Endodermal cell (in vitro differentiated cells): ENCODE results near the gene FBH1. TPM values are rescaled to one million over a fixed set of nuclear protein-coding genes. Genes with fewer than 3 reads are reported as not detected.

Experiments
- DNase-seq: peaks from one replicate; pipeline ENCODE4 v3.0.0-alpha.2; 2017
- H3K27ac ChIP-seq: 2 replicates; pipeline ENCODE4 v1.5.1; 2013; ENCODE audit warnings: mild to moderate bottlenecking, low read depth, low read length, moderate library complexity
- H3K27me3 ChIP-seq: 2 replicates; pipeline ENCODE4 v1.6.1; 2013; ENCODE audit warnings: mild to moderate bottlenecking, low read length, moderate library complexity; ENCODE audit not compliant: insufficient read depth, control insufficient read depth, poor library complexity, severe bottlenecking
- H3K36me3 ChIP-seq: 2 replicates; pipeline ENCODE4 v1.7.0; 2013; ENCODE audit warnings: mild to moderate bottlenecking, low read length, moderate library complexity; ENCODE audit not compliant: control insufficient read depth, insufficient read depth
- H3K4me1 ChIP-seq: one replicate; pipeline ENCODE4 v1.7.0; 2013; ENCODE audit warnings: low read length; ENCODE audit not compliant: control insufficient read depth, insufficient read depth
- H3K4me3 ChIP-seq: 2 replicates; pipeline ENCODE4 v1.5.1; 2013; ENCODE audit warnings: mild to moderate bottlenecking, low read length, moderate library complexity
- H3K9ac ChIP-seq: 2 replicates; pipeline ENCODE4 v1.6.1; 2013; ENCODE audit warnings: mild to moderate bottlenecking, low read length, moderate library complexity; ENCODE audit not compliant: poor library complexity, severe bottlenecking; ENCODE audit errors: extremely low read depth
- H3K9me3 ChIP-seq: 2 replicates; pipeline ENCODE4 v1.6.1; 2013; ENCODE audit warnings: mild to moderate bottlenecking, low read length, moderate library complexity; ENCODE audit not compliant: control insufficient read depth
- H3K27ac Mint-ChIP-seq: 2 replicates; pipeline ENCODE4 v1.8.0; 2020; ENCODE audit warnings: mixed read lengths
- H3K27me3 Mint-ChIP-seq: 2 replicates; pipeline ENCODE4 v1.8.0; 2021; ENCODE audit warnings: mild to moderate bottlenecking, mixed read lengths; ENCODE audit not compliant: insufficient read depth
- H3K36me3 Mint-ChIP-seq: 2 replicates; pipeline ENCODE4 v1.8.0; 2020; ENCODE audit warnings: low read depth, mixed read lengths
- H3K4me1 Mint-ChIP-seq: 2 replicates; pipeline ENCODE4 v1.8.0; 2020; ENCODE audit warnings: mixed read lengths
- H3K4me3 Mint-ChIP-seq: 2 replicates; pipeline ENCODE4 v1.8.0; 2020; ENCODE audit warnings: mild to moderate bottlenecking, moderate library complexity, mixed read lengths
- H3K9me3 Mint-ChIP-seq: 2 replicates; pipeline ENCODE4 v1.8.0; 2020; ENCODE audit warnings: mild to moderate bottlenecking, mixed read lengths
- CTCF ChIP-seq: fragments of 200-600 bp; sonication (generic); conservative IDR thresholded peaks from 2 replicates; pipeline ENCODE4 v1.5.0; 2021; ENCODE audit warnings: antibody characterized with exemption, mild to moderate bottlenecking
- WGBS, 2 experiments: methylation state at CpG; one replicate each; pipeline versions ENCODE4 v1.1.5 to v1.1.7; 2013; ENCODE audit warnings: missing lambda C conversion rate in 2 of 2, mixed read lengths in 1 of 2; ENCODE audit not compliant: insufficient coverage in 1 of 2, insufficient read length in 1 of 2; 5-methylcytosine and 5-hydroxymethylcytosine counted together
- total RNA-seq, 2 donors: library from RNA; stranded (reverse); fragmentation: NEBNext Ultra II Directional in 1 of 2; extraction: Animal tissue kit (Norgen Biotek cat#: 25700) in 1 of 2; gene quantifications; 2 replicates in 1 of 2; 3 replicates in 1 of 2; pipeline ENCODE4 v1.2.1, GENCODE V29; 2021

The FBH1 gene
- total RNA-seq, 2 donors from 2014 or later: 61.1 to 71.6 TPM

GRCh38 chr10:5947471-5948207 is 57.6 kb downstream of the FBH1 start:
- H3K4me1 Mint-ChIP-seq: peaks cover 16% of the 10 kb centered on the region
- 90 to 95% methylated on average over 17 of the region's 17 CpGs for WGBS, 2 experiments

GRCh38 chr10:5948208-5948585 is 58.2 kb downstream of the FBH1 start:
- Mint-ChIP-seq H3K27ac (no peak overlapping the region), H3K36me3 (no peaks in the 10 kb centered on the region), H3K4me1 (peaks cover 16% of the 10 kb centered on the region), H3K4me3 (no peak overlapping the region), H3K9me3 (no peaks in the 10 kb centered on the region), H3K27me3 (no peaks in the 10 kb centered on the region)
- Histone ChIP-seq H3K9ac (no peak overlapping the region), H3K9me3 (no peaks in the 10 kb centered on the region), H3K27me3 (no peaks in the 10 kb centered on the region), H3K36me3 (no peaks in the 10 kb centered on the region), H3K4me3 (no peak overlapping the region), H3K4me1 (no peaks in the 10 kb centered on the region), H3K27ac (no peak overlapping the region)
- WGBS, 2 experiments: 85 to 86% methylated on average over 2 to 6 of the region's 6 CpGs
- no peak for TF ChIP-seq CTCF
- no peak for DNase-seq

More at GRCh38 chr10:5947471-5948207, 57.6 kb downstream of the FBH1 start:
- Histone ChIP-seq H3K27ac (no peak overlapping the region), H3K27me3 (no peaks in the 10 kb centered on the region), H3K9ac (no peak overlapping the region), H3K4me1 (no peaks in the 10 kb centered on the region), H3K4me3 (no peak overlapping the region), H3K36me3 (no peaks in the 10 kb centered on the region), H3K9me3 (no peaks in the 10 kb centered on the region)
- Mint-ChIP-seq H3K36me3 (no peaks in the 10 kb centered on the region), H3K9me3 (no peaks in the 10 kb centered on the region), H3K27ac (no peak overlapping the region), H3K4me3 (no peak overlapping the region), H3K27me3 (no peaks in the 10 kb centered on the region)
- no peak for DNase-seq
- TF ChIP-seq CTCF: no peak

- no peak overlapping the region for H3K4me3 Mint-ChIP-seq
- WGBS, 2 experiments: 56 to 60% methylated on average over 11 to 14 of the region's 14 CpGs
Measured at GRCh38 chr10:5949009-5949759, 59.1 kb downstream of the FBH1 start.

More at GRCh38 chr10:5949009-5949759, 59.1 kb downstream of the FBH1 start:
- Histone ChIP-seq H3K27me3 (no peaks in the 10 kb centered on the region), H3K4me3 (no peak overlapping the region), H3K4me1 (no peaks in the 10 kb centered on the region), H3K36me3 (no peaks in the 10 kb centered on the region), H3K9me3 (no peaks in the 10 kb centered on the region), H3K9ac (no peak overlapping the region), H3K27ac (no peak overlapping the region)
- H3K27ac Mint-ChIP-seq: no peak overlapping the region
- peak; percentile 75 for TF ChIP-seq CTCF
- peak; percentile 85 for DNase-seq
- H3K36me3 Mint-ChIP-seq: no peaks in the 10 kb centered on the region
- peaks cover 16% of the 10 kb centered on the region for H3K4me1 Mint-ChIP-seq
- no peaks in the 10 kb centered on the region for H3K27me3 Mint-ChIP-seq
- H3K9me3 Mint-ChIP-seq: no peaks in the 10 kb centered on the region
